CD4-positive, alpha-beta T cell (primary cell): ENCODE data around the gene SYT11. TPM values are rescaled to one million over a fixed set of nuclear protein-coding genes. Genes with fewer than 3 reads are reported as not detected.
A peak's percentile ranks its signal among the peaks of the same experiment; 100 is the strongest.

Experiments
- ATAC-seq: fragments of 200-7000 bp; cut with Tn5 transposase; one replicate; pipeline ENCODE4 v1.10.0; 2022; ENCODE audit warnings: mild to moderate bottlenecking; ENCODE audit not compliant: poor library complexity
- CTCF ChIA-PET: fragments of 350-600 bp; sonication (Branson Sonifier 250); formaldehyde crosslinking; loops from one replicate; lab custom pipeline; 2021; ENCODE audit warnings: antibody characterized with exemption, inconsistent platforms; lab: Charles Lee
- POLR2A ChIA-PET: fragments of 350-600 bp; sonication (Branson Sonifier 250); formaldehyde crosslinking; loops from one replicate; lab custom pipeline; 2021; ENCODE audit warnings: antibody characterized with exemption, inconsistent platforms; lab: Charles Lee
- DNase-seq, 14 experiments: peaks; one replicate each; pipeline ENCODE4 v3.0.0-alpha.2; 2013 to 2020; ENCODE audit warnings: mixed read lengths in 2 of 14
- H3K27ac ChIP-seq, 2 donors: one replicate each; pipeline versions ENCODE4 v1.5.1 to v1.7.0; 2013; ENCODE audit warnings: low read length in 2 of 2, low read depth in 1 of 2, mild to moderate bottlenecking in 1 of 2
- H3K27me3 ChIP-seq, 2 experiments: 1 replicate in 1 of 2; 2 replicates in 1 of 2; pipeline versions ENCODE4 v1.6.1 to v1.7.0; 2013; ENCODE audit warnings: low read length in 2 of 2, control low read depth in 1 of 2, mild to moderate bottlenecking in 1 of 2, moderate library complexity in 1 of 2; ENCODE audit not compliant: insufficient read depth in 2 of 2, control insufficient read depth in 1 of 2
- H3K36me3 ChIP-seq: one replicate; pipeline ENCODE4 v1.6.1; 2013; ENCODE audit warnings: low read length, control low read depth; ENCODE audit not compliant: insufficient read depth
- H3K4me1 ChIP-seq: one replicate; pipeline ENCODE4 v1.6.1; 2013; ENCODE audit warnings: low read length, control low read depth; ENCODE audit not compliant: insufficient read depth
- H3K4me3 ChIP-seq: one replicate; pipeline ENCODE4 v1.5.1; 2013; ENCODE audit warnings: mild to moderate bottlenecking, low read length, moderate library complexity
- H3K9me3 ChIP-seq, 2 experiments: 1 replicate in 1 of 2; 2 replicates in 1 of 2; pipeline versions ENCODE4 v1.6.1 to v1.7.0; 2013; ENCODE audit warnings: low read length in 2 of 2, mild to moderate bottlenecking in 2 of 2, control low read depth in 1 of 2, moderate library complexity in 1 of 2; ENCODE audit not compliant: control insufficient read depth in 1 of 2, insufficient read depth in 1 of 2
- H3K27ac Mint-ChIP-seq: one replicate; pipeline ENCODE4 v1.8.0; 2020; ENCODE audit warnings: mixed read lengths
- H3K27me3 Mint-ChIP-seq: one replicate; pipeline ENCODE4 v1.8.0; 2021; ENCODE audit warnings: mixed read lengths
- H3K36me3 Mint-ChIP-seq: one replicate; pipeline ENCODE4 v1.8.0; 2021; ENCODE audit warnings: low read depth, mixed read lengths
- H3K4me1 Mint-ChIP-seq: one replicate; pipeline ENCODE4 v1.8.0; 2021; ENCODE audit warnings: low read depth, mixed read lengths
- H3K4me3 Mint-ChIP-seq: one replicate; pipeline ENCODE4 v1.8.0; 2020; ENCODE audit warnings: mild to moderate bottlenecking, mixed read lengths
- H3K9me3 Mint-ChIP-seq: one replicate; pipeline ENCODE4 v1.8.0; 2020; ENCODE audit warnings: mixed read lengths
- CTCF ChIP-seq: fragments of 200-600 bp; IDR thresholded peaks from one replicate; pipeline ENCODE4 v1.8.0; 2022; ENCODE audit warnings: antibody characterized with exemption, mild to moderate bottlenecking
- intact Hi-C, 2 experiments: fragments of 100-400 bp; cut with DNase I in 1 of 2; cut with micrococcal nuclease in 1 of 2; formaldehyde crosslinking; loops; one replicate each; pipeline versions ENCODE4 v1.15.1 to v1.9.0; 2023 to 2025; cut with DNase I, micrococcal nuclease
- polyA plus RNA-seq, 2 donors: library from polyadenylated mRNA; unstranded; fragments of 120-200 nt; gene quantifications; one replicate each; pipeline ENCODE4 v1.2.1, GENCODE V29; 2013
- total RNA-seq, 174 experiments: library from RNA in 2 of 174; stranded (reverse) in 2 of 174; gene quantifications; one replicate each; pipeline ENCODE4 v1.2.3 and lab custom pipeline; 2021 to 2026

The SYT11 gene, protein sequence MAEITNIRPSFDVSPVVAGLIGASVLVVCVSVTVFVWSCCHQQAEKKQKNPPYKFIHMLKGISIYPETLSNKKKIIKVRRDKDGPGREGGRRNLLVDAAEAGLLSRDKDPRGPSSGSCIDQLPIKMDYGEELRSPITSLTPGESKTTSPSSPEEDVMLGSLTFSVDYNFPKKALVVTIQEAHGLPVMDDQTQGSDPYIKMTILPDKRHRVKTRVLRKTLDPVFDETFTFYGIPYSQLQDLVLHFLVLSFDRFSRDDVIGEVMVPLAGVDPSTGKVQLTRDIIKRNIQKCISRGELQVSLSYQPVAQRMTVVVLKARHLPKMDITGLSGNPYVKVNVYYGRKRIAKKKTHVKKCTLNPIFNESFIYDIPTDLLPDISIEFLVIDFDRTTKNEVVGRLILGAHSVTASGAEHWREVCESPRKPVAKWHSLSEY
- total RNA-seq (1 to 10 TPM; 6.1 to 6.3 TPM), total RNA-seq (lab: John Stamatoyannopoulos, UW) (6.3 to 73.9 (median 31.2) reads per million in 172 experiments)
- 14.1 TPM for polyA plus RNA-seq (2013, experiment 1 of 2)
- 14.2 TPM for polyA plus RNA-seq (2013, experiment 2 of 2)

DNA sequence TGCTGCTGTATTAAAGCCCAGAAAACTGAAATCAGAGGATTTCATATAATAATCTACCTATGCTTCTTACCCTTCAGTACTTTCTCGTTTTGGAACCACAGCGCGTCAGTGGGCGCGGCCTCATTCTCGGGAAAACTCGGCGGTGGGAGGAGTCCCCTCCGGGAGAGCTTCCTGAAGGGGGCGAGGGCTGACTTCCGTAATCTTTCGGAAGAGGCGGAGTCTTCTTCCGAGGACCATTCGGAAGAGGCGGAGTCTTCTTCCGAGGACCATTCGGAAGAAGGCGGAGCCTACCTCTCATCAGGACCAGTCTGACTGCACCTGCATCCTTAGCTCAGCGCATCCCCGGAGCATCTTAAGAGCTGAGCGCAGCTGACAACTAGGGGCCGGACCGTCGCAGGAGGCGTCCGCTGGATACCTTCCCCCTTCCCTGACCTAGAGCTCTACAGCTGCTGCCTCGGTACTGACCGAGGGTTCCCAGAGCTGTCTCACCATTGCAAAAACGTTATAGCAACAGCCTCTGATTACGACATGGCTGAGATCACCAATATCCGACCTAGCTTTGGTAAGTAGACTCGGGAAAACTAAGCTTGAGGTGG is at the start of gene SYT11:
SYT11 (plus strand) TSS at position 334 of the 596 bp plus-strand sequence; CDS start at position 529, 195 bp downstream.
- CTCF ChIA-PET: interaction anchor here (0.9 to 1.5 kb wide), 2 partner anchors 609 to 686 kb away, joined by 3 read pairs; partner anchors contain the start of gene KRTCAP2

DNA sequence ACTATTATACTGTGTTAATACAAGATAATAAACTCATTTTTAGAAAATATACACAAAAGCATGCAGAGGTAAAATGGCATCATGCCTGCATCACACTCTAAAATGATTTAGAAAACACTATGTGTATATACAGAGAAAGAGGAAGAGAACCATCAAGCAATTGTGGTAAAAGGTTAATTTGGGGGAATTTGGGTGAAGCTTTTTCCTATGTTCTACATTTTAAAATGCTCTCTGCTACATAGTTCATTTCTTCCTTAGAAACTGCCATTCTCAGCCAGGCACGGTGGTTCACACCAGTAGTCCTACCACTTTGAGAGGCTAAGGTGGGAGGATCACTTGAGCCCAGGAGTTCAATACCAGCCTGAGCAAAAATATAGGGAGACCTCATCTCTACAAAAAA is 46.5 kb upstream of the SYT11 start:
- no peaks in the 10 kb centered on the region for H3K9me3 ChIP-seq
- no peak overlapping the region for H3K4me3 ChIP-seq
- TF ChIP-seq CTCF: no peak
- H3K27me3 Mint-ChIP-seq: no peaks in the 10 kb centered on the region
- H3K27ac Mint-ChIP-seq: no peak overlapping the region
- H3K27me3 ChIP-seq: no peaks in the 10 kb centered on the region
- H3K9me3 Mint-ChIP-seq: no peaks in the 10 kb centered on the region
- peaks cover 7% of the 10 kb centered on the region for H3K4me1 ChIP-seq
- peaks cover 71% of the 10 kb centered on the region for H3K36me3 ChIP-seq
- intact Hi-C loops: no loop called here
- ChIA-PET POLR2A (no interaction called here), CTCF (interaction anchor here (0.6 kb wide), 1 partner anchor 16 kb away, joined by 3 read pairs; no protein-coding TSS in a partner anchor)
- H3K4me3 Mint-ChIP-seq: no peak overlapping the region
- ATAC-seq: no peak
- peaks cover 71% of the 10 kb centered on the region for H3K36me3 Mint-ChIP-seq
- DNase-seq: no peak
- no peak overlapping the region for H3K27ac ChIP-seq
- H3K4me1 Mint-ChIP-seq: peaks cover 12% of the 10 kb centered on the region

More for the DNA sequence above, at the start of gene SYT11:
- peaks cover 33% of the 10 kb centered on the region for H3K4me1 Mint-ChIP-seq
- intact Hi-C loops: loop anchor here (1.0 to 10.0 kb wide), 7 partner anchors 33 to 585 kb away; partner anchors contain the start of genes ARHGEF2 (in 1 of the 2), CLK2 (in 1 of the 2), HCN3 (in 1 of the 2) and KHDC4 (in 1 of the 2)
- peak within 1 kb of the TSS; percentile 81 for H3K27ac Mint-ChIP-seq
- Histone ChIP-seq H3K9me3 (peaks cover 0 to 4% of the 10 kb centered on the region in 2 experiments), H3K36me3 (peaks cover 10% of the 10 kb centered on the region), H3K27ac (peak within 1 kb of the TSS; percentile 42 to 81), H3K4me1 (peaks cover 38% of the 10 kb centered on the region), H3K4me3 (peak within 1 kb of the TSS; percentile 62), H3K27me3 (peaks cover 0 to 8% of the 10 kb centered on the region in 2 experiments)
- H3K9me3 Mint-ChIP-seq: no peaks in the 10 kb centered on the region
- H3K4me3 Mint-ChIP-seq: peak within 1 kb of the TSS; percentile 93
- peaks cover 10% of the 10 kb centered on the region for H3K36me3 Mint-ChIP-seq
- TF ChIP-seq CTCF: no peak
- ATAC-seq: peak; percentile 89
- peaks cover 25% of the 10 kb centered on the region for H3K27me3 Mint-ChIP-seq
- peak; percentile 83 to 97 (median 92) for DNase-seq
- POLR2A ChIA-PET: interaction anchor here (1.0 to 1.3 kb wide), 7 partner anchors 10 to 598 kb away, joined by 3 to 5 read pairs (median 3); no protein-coding TSS in a partner anchor

DNA sequence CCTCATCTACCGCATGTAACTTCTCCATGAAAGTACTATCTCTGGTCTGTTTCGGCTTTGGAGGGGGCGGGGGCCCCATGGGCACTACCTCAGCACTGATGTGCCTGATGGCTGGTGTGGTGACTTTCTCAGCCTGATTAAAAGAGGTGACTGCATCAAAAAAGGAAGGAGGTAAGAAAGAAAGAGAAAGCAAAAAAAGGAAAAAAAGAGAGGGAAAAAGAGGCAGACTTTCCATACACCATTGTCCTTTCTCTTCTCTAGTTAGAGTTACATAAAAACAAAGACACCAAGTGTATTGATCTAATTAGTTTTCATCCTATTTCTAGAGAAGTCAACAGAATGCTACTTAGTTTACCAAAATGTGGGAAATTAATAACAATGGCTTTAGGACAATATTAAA is 45.7 kb upstream of the SYT11 start:
- POLR2A ChIA-PET: no interaction called here
- DNase-seq (no peak), ATAC-seq (no peak)
- Mint-ChIP-seq H3K4me3 (no peak overlapping the region), H3K27ac (peak overlapping the region; percentile 49), H3K4me1 (peaks cover 6% of the 10 kb centered on the region), H3K27me3 (no peaks in the 10 kb centered on the region), H3K36me3 (peaks cover 70% of the 10 kb centered on the region), H3K9me3 (no peaks in the 10 kb centered on the region)
- Histone ChIP-seq H3K4me3 (no peak overlapping the region), H3K36me3 (peaks cover 71% of the 10 kb centered on the region), H3K4me1 (peaks cover 5% of the 10 kb centered on the region), H3K9me3 (no peaks in the 10 kb centered on the region), H3K27ac (no peak overlapping the region), H3K27me3 (no peaks in the 10 kb centered on the region)
- no peak for TF ChIP-seq CTCF
- intact Hi-C loops: no loop called here
- CTCF ChIA-PET: interaction anchor here (0.6 kb wide), 1 partner anchor 15 kb away, joined by 3 read pairs; no protein-coding TSS in a partner anchor
